ENCODE data around the gene COPB1. TPM values are rescaled to one million over a fixed set of nuclear protein-coding genes. Genes with fewer than 3 reads are reported as not detected.

COPB1 gene
- total RNA-seq, 2 experiments from 2014 or later: 81.7 to 93.4 TPM

DNA sequence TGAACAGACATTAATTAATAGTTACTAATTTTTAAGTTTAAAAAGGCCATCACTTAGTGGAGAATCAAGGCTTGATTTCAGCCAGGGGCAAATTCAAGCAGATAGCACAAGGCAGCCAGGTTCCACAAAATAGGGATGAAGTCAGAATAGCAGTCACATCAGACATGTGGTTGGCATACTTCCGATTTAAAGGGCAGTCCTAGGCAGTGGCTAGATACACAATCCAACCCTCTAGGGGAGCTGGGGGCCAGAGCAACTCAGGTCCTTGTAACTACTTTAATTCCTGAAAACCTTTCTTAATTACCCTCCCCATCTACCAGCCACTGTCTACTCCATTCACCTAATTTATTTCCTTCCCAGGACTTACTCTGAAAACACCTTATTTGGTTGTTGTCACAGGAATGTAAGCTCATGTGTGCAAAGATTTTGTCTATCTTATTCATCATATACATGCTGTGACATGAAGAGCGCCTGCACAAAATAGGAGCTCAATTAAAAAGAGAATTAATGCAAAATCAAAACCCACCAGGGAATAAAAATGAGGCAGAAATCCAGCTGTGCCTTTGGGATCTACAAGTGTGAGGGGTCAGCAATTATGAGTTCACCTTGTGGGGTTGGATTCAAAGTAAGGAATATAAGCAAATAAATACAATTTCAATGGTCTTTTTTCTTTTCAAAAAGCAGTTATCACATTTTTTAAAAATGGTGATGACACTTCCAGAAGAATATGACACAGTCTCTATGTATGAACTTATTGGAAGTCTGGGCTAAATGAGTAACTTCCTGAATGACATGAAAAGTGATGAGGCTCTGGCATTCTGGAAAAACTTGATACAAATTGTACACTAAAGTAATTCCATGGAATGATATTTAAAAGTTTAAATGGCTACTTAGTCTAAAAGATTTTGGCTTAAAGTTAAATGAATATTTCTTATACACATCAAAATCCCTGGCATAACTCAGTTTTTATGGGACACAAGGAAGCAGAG is 53.8 kb downstream of the COPB1 start:
- no peak overlapping the region for H3K4me2 ChIP-seq (ENCODE audit: low read length)
- intact Hi-C loops (cut with micrococcal nuclease; ENCODE audit: unreplicated experiment): no loop called here
- POLR2A ChIA-PET: interaction anchor here (0.9 to 1.2 kb wide), 2 partner anchors 34 to 36 kb away, joined by 3 to 4 read pairs; no protein-coding TSS in a partner anchor

DNA sequence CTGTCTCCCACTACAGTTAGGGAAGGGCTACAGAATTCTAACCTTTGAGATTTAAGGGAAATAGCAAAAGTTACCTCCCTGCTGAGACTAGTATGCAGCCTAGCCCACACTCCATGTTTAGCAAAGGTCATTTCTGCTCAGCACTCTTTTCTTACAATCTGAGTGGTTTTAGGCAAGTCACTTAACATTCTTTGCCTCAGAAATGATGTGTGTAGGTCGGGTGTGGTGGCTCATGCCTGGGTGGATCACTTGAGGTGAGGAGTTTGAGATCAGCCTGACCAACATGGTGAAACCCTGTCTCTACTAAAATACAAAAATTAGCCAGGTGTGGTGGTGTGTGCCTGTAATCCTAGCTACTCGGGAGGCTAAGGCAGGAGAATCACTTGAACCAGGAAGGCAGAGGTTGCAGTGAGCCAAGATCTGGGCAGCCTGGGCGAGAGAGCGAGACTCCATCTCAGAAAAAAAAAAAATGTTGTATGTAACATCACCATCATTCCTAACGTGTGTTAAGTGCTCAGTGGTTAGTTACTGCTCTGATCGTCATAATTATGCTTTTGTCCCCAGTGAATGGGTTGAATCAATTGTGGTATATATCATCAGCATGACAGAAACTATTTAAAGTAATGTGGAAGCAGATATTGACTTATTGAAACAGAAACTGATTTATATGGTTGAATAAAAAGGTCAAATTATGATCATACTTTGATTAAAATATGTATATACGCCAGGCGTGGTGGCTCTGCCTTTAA is 55.0 kb downstream of the COPB1 start:
- Histone ChIP-seq H3K4me3 (ENCODE audit: low read depth, low read length, poor library complexity, severe bottlenecking) (no peak overlapping the region), H2AFZ (ENCODE audit: low read length) (no peak overlapping the region), H3K79me2 (ENCODE audit: insufficient read depth, low read depth, low read length) (no peaks in the 10 kb centered on the region), H3K36me3 (ENCODE audit: insufficient read depth, low read length) (no peaks in the 10 kb centered on the region), H3K4me1 (ENCODE audit: insufficient read depth, low read length, poor library complexity, severe bottlenecking) (no peaks in the 10 kb centered on the region), H3K9me2 (ENCODE audit: insufficient read depth, low read length) (no peaks in the 10 kb centered on the region), H3K9me3 (ENCODE audit: low read length) (no peaks in the 10 kb centered on the region), H3K27ac (ENCODE audit: low read depth, low read length, poor library complexity, severe bottlenecking) (no peak overlapping the region), H4K20me1 (ENCODE audit: insufficient read depth, low read length) (no peaks in the 10 kb centered on the region), H3K4me2 (ENCODE audit: low read length) (no peak overlapping the region)
- no peak for DNase-seq (ENCODE audit: low spot score)
- ChIA-PET POLR2A (interaction anchor here (0.9 to 1.6 kb wide), 2 partner anchors 9 to 37 kb away, joined by 4 read pairs; no protein-coding TSS in a partner anchor), CTCF (ENCODE audit: unreplicated experiment) (no interaction called here)
- TF ChIP-seq, protein P1, sequence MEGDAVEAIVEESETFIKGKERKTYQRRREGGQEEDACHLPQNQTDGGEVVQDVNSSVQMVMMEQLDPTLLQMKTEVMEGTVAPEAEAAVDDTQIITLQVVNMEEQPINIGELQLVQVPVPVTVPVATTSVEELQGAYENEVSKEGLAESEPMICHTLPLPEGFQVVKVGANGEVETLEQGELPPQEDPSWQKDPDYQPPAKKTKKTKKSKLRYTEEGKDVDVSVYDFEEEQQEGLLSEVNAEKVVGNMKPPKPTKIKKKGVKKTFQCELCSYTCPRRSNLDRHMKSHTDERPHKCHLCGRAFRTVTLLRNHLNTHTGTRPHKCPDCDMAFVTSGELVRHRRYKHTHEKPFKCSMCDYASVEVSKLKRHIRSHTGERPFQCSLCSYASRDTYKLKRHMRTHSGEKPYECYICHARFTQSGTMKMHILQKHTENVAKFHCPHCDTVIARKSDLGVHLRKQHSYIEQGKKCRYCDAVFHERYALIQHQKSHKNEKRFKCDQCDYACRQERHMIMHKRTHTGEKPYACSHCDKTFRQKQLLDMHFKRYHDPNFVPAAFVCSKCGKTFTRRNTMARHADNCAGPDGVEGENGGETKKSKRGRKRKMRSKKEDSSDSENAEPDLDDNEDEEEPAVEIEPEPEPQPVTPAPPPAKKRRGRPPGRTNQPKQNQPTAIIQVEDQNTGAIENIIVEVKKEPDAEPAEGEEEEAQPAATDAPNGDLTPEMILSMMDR (conservative IDR thresholded peaks at IDR 0.05; ENCODE audit: low read length): no peak
- TF ChIP-seq EZH2phosphoT487 (IDR thresholded peaks at IDR 0.05; ENCODE audit: borderline replicate concordance, low read depth, low read length): no peak
- intact Hi-C loops (cut with micrococcal nuclease; ENCODE audit: unreplicated experiment): no loop called here
- BruUV-seq (replicated peaks): no TSS peak

More for the DNA sequence above, 53.8 kb downstream of the COPB1 start:
- Histone ChIP-seq H2AFZ (ENCODE audit: low read length) (no peak overlapping the region), H3K27ac (ENCODE audit: low read depth, low read length, poor library complexity, severe bottlenecking) (no peak overlapping the region), H3K9me3 (ENCODE audit: low read length) (no peaks in the 10 kb centered on the region), H3K4me1 (ENCODE audit: insufficient read depth, low read length, poor library complexity, severe bottlenecking) (no peaks in the 10 kb centered on the region), H3K9me2 (ENCODE audit: insufficient read depth, low read length) (no peaks in the 10 kb centered on the region), H3K79me2 (ENCODE audit: insufficient read depth, low read depth, low read length) (no peaks in the 10 kb centered on the region), H4K20me1 (ENCODE audit: insufficient read depth, low read length) (no peaks in the 10 kb centered on the region), H3K4me3 (ENCODE audit: low read depth, low read length, poor library complexity, severe bottlenecking) (no peak overlapping the region), H3K36me3 (ENCODE audit: insufficient read depth, low read length) (no peaks in the 10 kb centered on the region)
- DNase-seq (ENCODE audit: low spot score): no peak
- CTCF ChIA-PET (ENCODE audit: unreplicated experiment): no interaction called here
- no peak for TF ChIP-seq EZH2phosphoT487 (IDR thresholded peaks at IDR 0.05; ENCODE audit: borderline replicate concordance, low read depth, low read length)
- TF ChIP-seq, protein P1 (conservative IDR thresholded peaks at IDR 0.05; ENCODE audit: low read length): no peak
- no TSS peak for BruUV-seq (replicated peaks)
